ENCODE data around the gene LPP. TPM values are rescaled to one million over a fixed set of nuclear protein-coding genes. Genes with fewer than 3 reads are reported as not detected.

LPP gene
- total and polyA plus RNA-seq, 2 of the 4 experiments (the other 2 are of a cell fraction), result 16.0 to 130 TPM

GRCh38 chr3:188358787-188359493 is 205.0 kb downstream of the LPP start:
- Histone ChIP-seq H2AFZ (replicated peaks; ENCODE audit: low read length, poor library complexity) (no peak overlapping the region), H3K27ac (ENCODE audit: insufficient read depth, low read length) (no peak overlapping the region), H4K20me1 (ENCODE audit: insufficient read depth, low read length) (peaks cover 58% of the 10 kb centered on the region), H3K9ac (ENCODE audit: low read depth, low read length) (no peak overlapping the region), H4K5ac (ENCODE audit: low read depth, low read length) (no peak overlapping the region), H2BK20ac (ENCODE audit: low read depth, low read length) (no peak overlapping the region), H3K27me3 (ENCODE audit: control insufficient read depth, insufficient read depth, low read length) (no peaks in the 10 kb centered on the region), H2BK15ac (ENCODE audit: low read depth, low read length) (no peak overlapping the region), H3K4me2 (ENCODE audit: low read depth, low read length) (no peak overlapping the region), H3K9me1 (ENCODE audit: insufficient read depth, low read length) (peaks cover 12% of the 10 kb centered on the region), H3K4me1 (ENCODE audit: control insufficient read depth, insufficient read depth, low read length) (peaks cover 4% of the 10 kb centered on the region; the same call in 1 of the 2 replicates), H3K56ac (ENCODE audit: extremely low read depth, insufficient read depth, low read length) (no peak overlapping the region), H3K79me1 (ENCODE audit: low read depth in 1 of 2, low read length in 2 of 2) (peaks cover 50 to 80% of the 10 kb centered on the region in 2 experiments), H3K9me3 (ENCODE audit: control insufficient read depth, insufficient read depth, low read length) (no peaks in the 10 kb centered on the region), H3K4ac (ENCODE audit: low read depth, low read length) (0 out of 2 replicates have a peak overlapping the region, but pooled peaks have one; percentile 13), H3K18ac (ENCODE audit: low read depth, low read length) (no peak overlapping the region), H3K36me3 (ENCODE audit: control insufficient read depth, insufficient read depth, low read length) (peaks cover 3% of the 10 kb centered on the region; the same call in 1 of the 2 replicates), H2BK120ac (ENCODE audit: low read depth, low read length) (no peak overlapping the region), H3K23ac (ENCODE audit: low read depth, low read length) (no peak overlapping the region; the same call in 1 of the 2 replicates), H2AK5ac (ENCODE audit: low read depth, low read length) (no peak overlapping the region), H4K91ac (ENCODE audit: insufficient read depth, low read depth, low read length) (no peak overlapping the region; the same call in 1 of the 2 replicates), H3K4me3 (ENCODE audit: insufficient read depth, low read depth, low read length) (no peak overlapping the region), H2AK9ac (replicated peaks; ENCODE audit: low read depth, low read length, poor library complexity) (no peak overlapping the region), H2BK5ac (ENCODE audit: low read depth, low read length, poor library complexity, severe bottlenecking) (no peak overlapping the region), H3K14ac (replicated peaks; ENCODE audit: low read depth, low read length) (no peak overlapping the region; the same call in 1 of the 2 replicates), H4K8ac (ENCODE audit: low read depth in 2 of 2, low read length in 2 of 2) (no peak overlapping the region)
- TF ChIP-seq CHD1 (IDR thresholded peaks at IDR 0.05; ENCODE audit: low read depth, low read length) (no peak), RCOR1 (IDR thresholded peaks at IDR 0.05; ENCODE audit: insufficient replicate concordance, low read length) (no peak), RAD21 (IDR thresholded peaks at IDR 0.05; ENCODE audit: low read length) (no peak), MAZ (IDR thresholded peaks at IDR 0.05; ENCODE audit: borderline replicate concordance, low read depth, low read length) (no peak), FOS (IDR thresholded peaks at IDR 0.05; ENCODE audit: low read depth, low read length) (no peak), CTCF (conservative IDR thresholded peaks at IDR 0.05; ENCODE audit: low read depth, low read length) (no peak)
- DNase-seq (no peak), ATAC-seq (ENCODE audit: low read depth) (no peak)
- dilution Hi-C loops (cut with HindIII; ENCODE audit: low sequenced_read_pairs, unreplicated experiment), result no loop called here
- intact Hi-C loops (cut with micrococcal nuclease), result no loop called here
- WGBS, 2 experiments (ENCODE audit: extremely low coverage in 2 of 2, insufficient read length in 1 of 2), result 83% methylated on average over 5 of the region's 10 CpGs; no CpG with 5 or more reads in 1 of the 2 experiments
- in situ Hi-C loops (cut with MboI; ENCODE audit: low sequenced_read_pairs), result no loop called here
- BruUV-seq (replicated peaks), result no TSS peak
- ChIA-PET CTCF (interaction anchor here (0.7 kb wide), 1 partner anchor 262 kb away, joined by 4 read pairs; no protein-coding TSS in a partner anchor), POLR2A (ENCODE audit: unreplicated experiment) (no interaction called here)
